Fibroblast of upper back skin (primary cell): ENCODE measurements around the gene DPAGT1.
A peak's percentile ranks its signal among the peaks of the same experiment; 100 is the strongest.
"Not testable (repeated sequence)": the region's sequence is repeated elsewhere in the genome, so short reads cannot be mapped to it uniquely, and the experiment has no call there.

Experiments
- DNase-seq: peaks from one replicate; pipeline ENCODE4 v3.0.0-alpha.2; 2013

The DPAGT1 gene

GRCh38 chr11:119115484-119116234 lies 14.0 kb upstream of the DPAGT1 start:
- DNase-seq, result no peak

- no peak for DNase-seq
Measured at GRCh38 chr11:119114351-119114750, 12.7 kb upstream of the DPAGT1 start.

- no peak for DNase-seq
Measured at GRCh38 chr11:119113716-119114115, 12.1 kb upstream of the DPAGT1 start.

GRCh38 chr11:119112314-119113020 lies 10.8 kb upstream of the DPAGT1 start:
- DNase-seq, result no peak

GRCh38 chr11:119111361-119111925 lies 9.8 kb upstream of the DPAGT1 start:
- no peak for DNase-seq

GRCh38 chr11:119110439-119110838 lies 8.8 kb upstream of the DPAGT1 start:
- DNase-seq, result no peak

- DNase-seq, result no peak
Measured at GRCh38 chr11:119109843-119110242, 8.2 kb upstream of the DPAGT1 start.

- DNase-seq, result no peak
Measured at GRCh38 chr11:119108857-119109221, 7.2 kb upstream of the DPAGT1 start.

- no peak for DNase-seq
Measured at GRCh38 chr11:119108146-119108856, 6.6 kb upstream of the DPAGT1 start.

- no peak for DNase-seq
Measured at GRCh38 chr11:119107538-119108145, 6.0 kb upstream of the DPAGT1 start.

GRCh38 chr11:119106564-119107537 lies 5.2 kb upstream of the DPAGT1 start, which contains the start of gene C2CD2L:
Gene C2CD2L (plus strand): TSS chr11:119107344. CDS start chr11:119107742, 398 bp downstream.
- DNase-seq, result peak; percentile 90

GRCh38 chr11:119103793-119104192 lies 2.1 kb upstream of the DPAGT1 start:
- no peak for DNase-seq

GRCh38 chr11:119103161-119103664 lies 1.6 kb upstream of the DPAGT1 start:
- not testable (repeated sequence) for DNase-seq

GRCh38 chr11:119100994-119101758 lies 477 bp downstream of the DPAGT1 start:
- DNase-seq, result no peak

- peak; percentile 52 for DNase-seq
Measured at GRCh38 chr11:119100246-119100970, 1.2 kb downstream of the DPAGT1 start.

GRCh38 chr11:119099711-119100110 lies 1.9 kb downstream of the DPAGT1 start:
- no peak for DNase-seq

GRCh38 chr11:119095066-119095880 lies 6.4 kb downstream of the DPAGT1 start:
- DNase-seq, result peak; percentile 100

- peak; percentile 77 for DNase-seq
Measured at GRCh38 chr11:119094816-119095065, 6.9 kb downstream of the DPAGT1 start.
